Caco-2 (cell line): Measurements from ENCODE around the gene JSRP1. TPM values are rescaled to one million over a fixed set of nuclear protein-coding genes. Genes with fewer than 3 reads are reported as not detected.
A peak's percentile ranks its signal among the peaks of the same experiment; 100 is the strongest.

Experiments
- BruUV-seq: library from RNA; stranded (reverse); fragments of 400-500 nt; replicated peaks from 2 replicates; lab custom pipeline; 2021; lab: Mats Ljungman, UMichigan
- CTCF ChIA-PET: fragments of 300-600 bp; sonication (Branson Sonifier 250); formaldehyde crosslinking; loops from one replicate; lab custom pipeline; 2022; ENCODE audit warnings: antibody characterized with exemption; lab: Charles Lee
- POLR2A ChIA-PET: fragments of 300-600 bp; sonication (Branson Sonifier 250); formaldehyde crosslinking; loops from one replicate; lab custom pipeline; 2022; ENCODE audit warnings: antibody characterized with exemption; lab: Charles Lee
- DNase-seq, 2 experiments: peaks; one replicate each; pipeline versions ENCODE4 v3.0.0 to v3.0.0-alpha.2; 2020 to 2022
- H3K27me3 ChIP-seq: replicated peaks from 2 replicates; pipeline ENCODE4 v1.6.0; 2011; ENCODE audit warnings: low read length; ENCODE audit not compliant: control insufficient read depth, insufficient read depth
- H3K36me3 ChIP-seq: 2 replicates; pipeline ENCODE4 v1.5.1; 2011; ENCODE audit warnings: low read length; ENCODE audit not compliant: control insufficient read depth, insufficient read depth
- H3K4me1 ChIP-seq: fragments of 250-450 bp; sonication (Bioruptor Pico); 2 replicates; pipeline ENCODE4 v1.5.1; 2020; ENCODE audit warnings: mild to moderate bottlenecking
- H3K4me3 ChIP-seq: 2 replicates; pipeline ENCODE4 v1.5.1; 2011; ENCODE audit warnings: low read depth, mild to moderate bottlenecking, control low read depth, low read length
- H3K9me3 ChIP-seq: fragments of 250-450 bp; sonication (Bioruptor Pico); 2 replicates; pipeline ENCODE4 v1.5.1; 2020; ENCODE audit warnings: mild to moderate bottlenecking, moderate library complexity
- H3K27ac Mint-ChIP-seq: one replicate; pipeline ENCODE4 v1.8.0; 2022; ENCODE audit warnings: mixed read lengths; ENCODE audit not compliant: unreplicated experiment
- H3K27me3 Mint-ChIP-seq: one replicate; pipeline ENCODE4 v1.8.0; 2022; ENCODE audit warnings: mixed read lengths; ENCODE audit not compliant: insufficient read depth, unreplicated experiment
- H3K36me3 Mint-ChIP-seq: one replicate; pipeline ENCODE4 v1.8.0; 2022; ENCODE audit warnings: mild to moderate bottlenecking, mixed read lengths; ENCODE audit not compliant: insufficient read depth, unreplicated experiment
- H3K4me1 Mint-ChIP-seq: one replicate; pipeline ENCODE4 v1.8.0; 2022; ENCODE audit warnings: low read depth, mixed read lengths; ENCODE audit not compliant: unreplicated experiment
- H3K4me3 Mint-ChIP-seq: one replicate; pipeline ENCODE4 v1.8.0; 2022; ENCODE audit warnings: mild to moderate bottlenecking, moderate library complexity, mixed read lengths; ENCODE audit not compliant: unreplicated experiment
- H3K9me3 Mint-ChIP-seq: one replicate; pipeline ENCODE4 v1.8.0; 2022; ENCODE audit warnings: mixed read lengths; ENCODE audit not compliant: unreplicated experiment
- intact Hi-C: fragments of 100-400 bp; cut with micrococcal nuclease; formaldehyde crosslinking; loops from one replicate; pipeline ENCODE4 v1.10.0; 2022; ENCODE audit not compliant: unreplicated experiment
- total RNA-seq: library from RNA; stranded (reverse); gene quantifications from 2 replicates; pipeline ENCODE4 v1.2.3, GENCODE V29; 2022
- TF ChIP-seq, protein P1 (sequence below), 2 experiments: fragments of 200-600 bp in 1 of 2; IDR thresholded peaks; 1 replicate in 1 of 2; 2 replicates in 1 of 2; pipeline versions ENCODE4 v1.5.1 to v1.8.0; 2011 to 2022; ENCODE audit warnings: antibody characterized with exemption in 1 of 2, control low read depth in 1 of 2, inconsistent platforms in 1 of 2, low read depth in 1 of 2, low read length in 1 of 2, mild to moderate bottlenecking in 1 of 2, moderate library complexity in 1 of 2; ENCODE audit not compliant: insufficient read depth in 1 of 2, severe bottlenecking in 1 of 2, unreplicated experiment in 1 of 2

The JSRP1 gene
- total RNA-seq, 1 experiment from 2014 or later = not detected

DNA sequence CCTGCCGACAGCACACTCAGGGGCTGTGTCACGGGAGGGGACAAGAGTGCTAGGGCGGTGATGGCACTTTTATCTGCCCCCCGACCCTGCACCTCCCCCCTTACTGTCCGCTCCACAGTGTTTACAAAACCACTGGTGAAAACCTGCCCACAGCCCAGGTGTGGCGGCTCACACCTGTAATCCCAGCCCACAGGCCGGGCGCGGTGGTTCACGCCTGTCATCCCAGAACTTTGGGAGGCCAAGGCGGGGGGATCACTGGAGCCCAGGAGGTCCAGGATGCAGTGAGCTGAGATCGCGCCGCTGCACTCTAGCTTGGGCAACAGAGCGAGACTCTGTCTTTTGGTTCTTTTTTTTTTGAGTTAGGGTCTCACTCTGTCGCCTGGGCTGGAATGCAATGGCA is 39.9 kb upstream of the JSRP1 start:
- no TSS peak for BruUV-seq
- Histone ChIP-seq H3K27me3 (peaks cover 2% of the 10 kb centered on the region; the same call in 1 of the 2 replicates), H3K36me3 (no peaks in the 10 kb centered on the region), H3K9me3 (no peaks in the 10 kb centered on the region), H3K4me3 (no peak overlapping the region), H3K4me1 (peaks cover 3% of the 10 kb centered on the region)
- POLR2A ChIA-PET = no interaction called here
- intact Hi-C loops = no loop called here
- H3K4me3 Mint-ChIP-seq = no peak overlapping the region
- peaks cover 7% of the 10 kb centered on the region for H3K27me3 Mint-ChIP-seq
- H3K4me1 Mint-ChIP-seq = no peaks in the 10 kb centered on the region
- no peaks in the 10 kb centered on the region for H3K9me3 Mint-ChIP-seq
- H3K27ac Mint-ChIP-seq = no peak overlapping the region
- H3K36me3 Mint-ChIP-seq = peaks cover 4% of the 10 kb centered on the region
- CTCF ChIA-PET = no interaction called here
- TF ChIP-seq, protein P1, sequence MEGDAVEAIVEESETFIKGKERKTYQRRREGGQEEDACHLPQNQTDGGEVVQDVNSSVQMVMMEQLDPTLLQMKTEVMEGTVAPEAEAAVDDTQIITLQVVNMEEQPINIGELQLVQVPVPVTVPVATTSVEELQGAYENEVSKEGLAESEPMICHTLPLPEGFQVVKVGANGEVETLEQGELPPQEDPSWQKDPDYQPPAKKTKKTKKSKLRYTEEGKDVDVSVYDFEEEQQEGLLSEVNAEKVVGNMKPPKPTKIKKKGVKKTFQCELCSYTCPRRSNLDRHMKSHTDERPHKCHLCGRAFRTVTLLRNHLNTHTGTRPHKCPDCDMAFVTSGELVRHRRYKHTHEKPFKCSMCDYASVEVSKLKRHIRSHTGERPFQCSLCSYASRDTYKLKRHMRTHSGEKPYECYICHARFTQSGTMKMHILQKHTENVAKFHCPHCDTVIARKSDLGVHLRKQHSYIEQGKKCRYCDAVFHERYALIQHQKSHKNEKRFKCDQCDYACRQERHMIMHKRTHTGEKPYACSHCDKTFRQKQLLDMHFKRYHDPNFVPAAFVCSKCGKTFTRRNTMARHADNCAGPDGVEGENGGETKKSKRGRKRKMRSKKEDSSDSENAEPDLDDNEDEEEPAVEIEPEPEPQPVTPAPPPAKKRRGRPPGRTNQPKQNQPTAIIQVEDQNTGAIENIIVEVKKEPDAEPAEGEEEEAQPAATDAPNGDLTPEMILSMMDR (IDR thresholded peaks at IDR 0.05; ENCODE audit: insufficient read depth in 1 of 2, low read depth in 1 of 2, low read length in 1 of 2, severe bottlenecking in 1 of 2, unreplicated experiment in 1 of 2) = no peak
- DNase-seq = no peak

- CTCF ChIA-PET = interaction anchor here (0.6 kb wide), 1 partner anchor 468 kb away, joined by 3 read pairs; no protein-coding TSS in a partner anchor
- Histone ChIP-seq H3K36me3 (no peaks in the 10 kb centered on the region), H3K4me3 (no peak overlapping the region), H3K9me3 (no peaks in the 10 kb centered on the region), H3K4me1 (peaks cover 13% of the 10 kb centered on the region), H3K27me3 (peaks cover 2% of the 10 kb centered on the region; the same call in 1 of the 2 replicates)
- H3K27me3 Mint-ChIP-seq = peaks cover 9% of the 10 kb centered on the region
- intact Hi-C loops = no loop called here
- TF ChIP-seq, protein P1 (IDR thresholded peaks at IDR 0.05; ENCODE audit: insufficient read depth in 1 of 2, low read depth in 1 of 2, low read length in 1 of 2, severe bottlenecking in 1 of 2, unreplicated experiment in 1 of 2) = no peak
- BruUV-seq = no TSS peak
- no peaks in the 10 kb centered on the region for H3K4me1 Mint-ChIP-seq
- no peak for DNase-seq
- H3K4me3 Mint-ChIP-seq = no peak overlapping the region
- H3K36me3 Mint-ChIP-seq = peaks cover 6% of the 10 kb centered on the region
- H3K27ac Mint-ChIP-seq = no peak overlapping the region
- POLR2A ChIA-PET = interaction anchor here (0.6 kb wide), 1 partner anchor 45 kb away, joined by 5 read pairs; no protein-coding TSS in a partner anchor
- H3K9me3 Mint-ChIP-seq = no peaks in the 10 kb centered on the region
Observed at GRCh38 chr19:2294687-2295335, 38.6 kb upstream of the JSRP1 start.

DNA sequence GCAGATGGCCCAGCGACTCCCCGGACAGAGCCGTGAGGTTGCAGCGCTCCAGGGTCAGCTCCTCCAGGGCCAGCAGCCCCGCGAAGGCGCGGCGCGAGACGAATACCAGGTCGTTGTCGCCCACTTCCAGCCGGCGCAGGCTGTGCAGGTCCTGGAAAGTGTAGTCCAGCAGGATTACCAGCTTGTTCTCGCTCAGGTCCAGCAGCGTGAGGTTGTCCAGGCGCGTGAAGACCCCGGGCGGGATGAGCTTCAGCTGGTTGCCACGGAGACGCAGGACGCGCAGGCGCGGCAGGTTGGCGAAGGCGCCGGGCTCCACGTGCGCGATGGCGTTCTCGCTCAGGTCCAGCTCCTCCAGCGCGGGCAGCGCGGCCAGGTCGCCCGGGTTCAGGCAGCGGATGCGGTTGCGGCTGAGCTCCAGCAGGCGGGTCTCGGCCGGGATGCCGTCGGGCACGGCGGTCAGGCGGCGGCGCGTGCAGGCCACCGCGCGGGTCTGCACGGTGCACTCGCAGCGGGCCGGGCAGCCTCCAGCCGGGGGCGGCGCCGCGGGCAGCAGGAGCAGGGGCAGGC is 35.1 kb upstream of the JSRP1 start:
- Histone ChIP-seq H3K36me3 (no peaks in the 10 kb centered on the region), H3K4me3 (peak overlapping the region; percentile 25), H3K27me3 (peaks cover 2% of the 10 kb centered on the region), H3K9me3 (no peaks in the 10 kb centered on the region), H3K4me1 (peaks cover 13% of the 10 kb centered on the region)
- peaks cover 17% of the 10 kb centered on the region for H3K27me3 Mint-ChIP-seq
- no TSS peak for BruUV-seq
- ChIA-PET CTCF (no interaction called here), POLR2A (no interaction called here)
- intact Hi-C loops = no loop called here
- no peak overlapping the region for H3K27ac Mint-ChIP-seq
- H3K4me1 Mint-ChIP-seq = no peaks in the 10 kb centered on the region
- H3K9me3 Mint-ChIP-seq = no peaks in the 10 kb centered on the region
- peaks cover 6% of the 10 kb centered on the region for H3K36me3 Mint-ChIP-seq
- peak overlapping the region; percentile 61 for H3K4me3 Mint-ChIP-seq
- TF ChIP-seq, protein P1 (IDR thresholded peaks at IDR 0.05; ENCODE audit: insufficient read depth in 1 of 2, low read depth in 1 of 2, low read length in 1 of 2, severe bottlenecking in 1 of 2, unreplicated experiment in 1 of 2) = no peak
- DNase-seq = peak in 1 of 2 experiments; percentile 49
